Measurements from ENCODE around the gene ASTN1.

Gene ASTN1

DNA sequence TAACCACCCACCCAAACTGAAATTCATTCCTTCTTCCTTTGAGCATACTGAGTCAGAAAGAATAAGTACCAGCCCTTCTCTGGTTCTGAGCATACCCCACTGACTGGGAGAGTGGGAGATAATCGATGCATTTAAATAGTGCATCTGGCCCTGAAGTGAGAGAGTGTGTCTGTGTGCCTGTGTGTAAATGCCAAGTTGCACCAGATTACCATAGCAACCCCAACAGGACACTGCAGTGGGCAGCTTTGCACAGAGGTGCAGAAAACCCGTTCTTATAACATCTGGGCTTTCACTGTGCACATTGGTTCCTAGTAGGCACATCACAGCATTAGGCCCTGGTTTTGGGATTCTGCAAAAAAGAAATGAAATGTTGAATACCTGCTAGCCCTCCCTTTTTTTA is 2.3 kb downstream of the ASTN1 start:
- no peak for DNase-seq

DNA sequence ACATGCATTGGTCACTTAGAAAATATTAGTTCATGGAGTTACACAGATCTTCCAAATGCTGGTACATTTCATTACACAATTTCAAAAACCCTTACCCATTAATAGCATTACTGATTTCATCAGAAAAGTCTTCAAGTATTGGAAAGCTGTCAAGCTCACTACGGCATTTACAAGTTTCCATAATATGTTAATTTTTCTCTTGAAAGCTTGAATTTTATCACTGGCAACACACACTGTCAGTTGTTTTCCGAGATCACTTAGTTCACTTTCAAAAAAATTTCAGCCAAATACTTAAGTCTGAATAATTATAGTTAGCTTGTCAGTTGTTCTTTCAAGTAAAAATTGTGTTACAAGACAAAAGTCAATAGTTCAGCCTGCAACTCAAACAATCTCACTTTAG is 18.0 kb downstream of the ASTN1 start:
- no peak for DNase-seq

DNA sequence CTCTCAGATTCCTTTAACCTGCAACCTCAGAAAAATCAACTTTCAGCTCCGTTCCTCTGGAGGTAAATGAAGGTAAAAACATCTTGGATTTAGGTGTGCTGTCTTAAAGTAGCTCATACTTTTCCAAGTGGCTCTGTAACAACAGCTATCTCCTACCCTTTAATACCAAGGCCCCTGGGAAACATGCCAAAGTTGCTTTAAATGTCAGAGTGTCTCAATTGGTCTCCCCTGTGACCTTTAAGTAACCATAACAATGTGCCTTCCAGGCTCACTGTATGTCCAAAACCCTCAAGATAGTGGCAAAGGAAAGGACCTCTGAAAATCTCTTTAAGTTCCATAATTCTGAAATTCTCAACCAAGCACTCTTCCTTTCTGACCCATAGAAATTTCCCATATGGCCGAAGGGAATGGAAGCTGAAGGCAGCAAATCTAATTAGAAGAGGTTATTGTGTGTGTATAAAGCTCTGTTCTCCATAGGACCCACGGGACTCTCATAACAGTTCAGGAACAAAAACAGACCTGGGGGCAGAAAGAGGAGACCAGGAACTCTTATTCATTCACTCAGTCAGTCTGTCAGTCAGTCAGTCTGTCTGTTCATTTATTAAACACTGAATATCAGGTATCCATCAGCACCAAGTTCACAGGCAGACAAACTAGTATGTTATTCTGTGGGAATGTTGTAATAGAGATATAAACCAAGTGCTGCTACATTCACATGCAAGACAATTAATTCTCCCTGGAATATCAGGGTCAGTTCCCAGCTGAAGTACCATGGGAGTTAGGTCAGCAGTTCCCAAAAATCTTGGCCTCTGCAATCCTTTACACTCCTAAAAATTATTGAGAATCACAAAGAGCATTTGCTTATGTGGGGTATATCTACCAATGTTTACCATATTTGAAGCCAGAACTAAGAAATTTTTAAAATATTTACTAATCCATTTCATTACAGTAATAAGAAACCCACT is 19.1 kb downstream of the ASTN1 start:
- no peak for DNase-seq

DNA sequence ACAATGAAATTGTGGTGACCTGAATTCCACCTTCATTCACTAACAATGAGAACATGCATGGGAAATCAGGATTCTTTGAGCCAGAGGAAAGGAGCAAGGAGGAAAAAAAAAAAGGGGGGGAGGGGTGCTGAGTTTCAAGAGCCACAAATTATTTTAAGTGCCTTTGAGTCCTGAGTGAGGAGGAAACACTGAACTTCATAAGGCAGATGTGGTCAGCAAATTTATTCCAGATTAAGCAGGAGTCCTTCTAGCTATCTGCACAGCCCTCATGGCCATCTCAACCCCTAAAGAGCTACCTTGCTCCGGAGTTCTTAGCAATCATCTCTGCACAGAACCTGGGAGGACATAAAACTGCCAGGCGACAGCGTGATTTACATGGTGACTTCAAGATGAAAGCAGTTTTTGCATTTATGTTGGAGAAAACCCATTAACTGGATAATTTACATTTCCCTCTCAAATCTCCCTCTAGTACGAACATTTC is 21.7 kb downstream of the ASTN1 start:
- no peak for DNase-seq

DNA sequence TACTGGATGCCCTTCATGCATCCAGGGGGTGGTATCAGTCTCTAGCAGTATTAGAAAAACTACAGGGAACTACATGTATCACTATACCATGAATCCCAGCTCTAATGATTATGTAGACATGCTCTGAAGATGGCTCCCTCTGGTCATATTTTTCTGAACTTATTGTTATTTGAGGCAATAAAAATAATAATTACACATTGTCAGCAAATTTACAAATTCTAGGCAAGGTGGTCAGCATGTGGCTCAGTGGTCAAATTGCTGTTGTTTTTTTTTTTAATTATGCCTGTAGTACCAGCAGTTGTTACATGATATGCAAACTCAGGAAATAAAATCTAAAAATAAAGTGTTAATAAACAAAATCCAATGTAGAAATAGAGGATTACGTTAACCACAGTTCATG is 22.5 kb downstream of the ASTN1 start:
- no peak for DNase-seq

DNA sequence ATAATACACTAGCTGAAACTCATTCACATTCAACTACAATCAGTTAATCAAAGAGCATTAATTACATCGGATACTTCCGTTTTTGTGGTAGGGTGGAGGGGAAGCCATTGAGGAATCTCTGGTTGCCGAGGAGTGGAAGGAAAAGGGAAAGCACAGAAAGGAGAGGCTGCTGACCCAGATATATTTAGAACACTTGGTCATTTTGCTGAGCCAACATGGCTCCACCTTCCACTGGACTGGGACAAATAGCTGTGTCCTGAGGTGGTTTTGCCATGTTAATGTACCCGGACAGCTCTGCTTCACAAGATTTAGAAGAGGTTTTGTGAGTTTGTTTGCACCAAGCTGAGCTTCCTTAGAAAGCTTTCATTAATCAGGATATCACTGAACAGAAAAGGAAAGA is 26.2 kb downstream of the ASTN1 start:
- DNase-seq: no peak

DNA sequence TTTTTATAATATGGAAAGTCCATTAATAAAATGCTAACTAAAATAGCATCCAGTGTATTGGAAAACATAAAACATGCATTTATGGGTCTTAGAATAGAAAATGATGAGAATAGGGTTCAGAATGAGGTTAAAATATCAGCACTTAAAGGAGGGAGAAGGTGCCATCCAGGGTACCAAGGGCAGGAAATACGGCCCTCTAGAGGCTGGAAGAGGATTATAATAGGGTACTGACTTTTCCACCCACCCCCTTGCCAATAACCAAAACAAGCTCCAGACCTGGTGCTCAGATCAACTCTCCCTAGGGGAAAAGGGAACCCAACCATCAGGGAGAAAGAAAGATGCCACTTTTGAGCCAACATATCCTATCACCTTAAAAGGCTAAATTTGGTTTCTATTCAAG is 26.7 kb downstream of the ASTN1 start:
- no peak for DNase-seq

DNA sequence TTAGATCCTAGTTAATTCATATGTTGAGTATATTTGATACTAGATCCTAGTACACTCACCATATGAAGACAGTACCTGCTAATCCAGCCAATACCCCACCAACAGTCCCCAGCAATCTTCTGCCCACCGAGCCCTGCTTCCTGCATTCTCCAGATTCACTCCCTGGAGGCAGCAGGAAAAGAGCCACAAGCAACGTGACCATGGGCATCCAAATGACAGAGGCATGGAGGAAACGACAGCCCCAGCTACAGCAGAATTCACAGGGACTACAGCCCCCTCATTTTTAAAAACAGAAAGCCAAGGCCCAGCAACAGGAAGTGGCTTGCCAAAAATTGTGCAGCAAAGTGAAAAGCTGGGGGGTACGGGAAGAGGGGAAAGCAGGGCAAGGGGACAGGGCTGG is 29.3 kb downstream of the ASTN1 start:
- no peak for DNase-seq

DNA sequence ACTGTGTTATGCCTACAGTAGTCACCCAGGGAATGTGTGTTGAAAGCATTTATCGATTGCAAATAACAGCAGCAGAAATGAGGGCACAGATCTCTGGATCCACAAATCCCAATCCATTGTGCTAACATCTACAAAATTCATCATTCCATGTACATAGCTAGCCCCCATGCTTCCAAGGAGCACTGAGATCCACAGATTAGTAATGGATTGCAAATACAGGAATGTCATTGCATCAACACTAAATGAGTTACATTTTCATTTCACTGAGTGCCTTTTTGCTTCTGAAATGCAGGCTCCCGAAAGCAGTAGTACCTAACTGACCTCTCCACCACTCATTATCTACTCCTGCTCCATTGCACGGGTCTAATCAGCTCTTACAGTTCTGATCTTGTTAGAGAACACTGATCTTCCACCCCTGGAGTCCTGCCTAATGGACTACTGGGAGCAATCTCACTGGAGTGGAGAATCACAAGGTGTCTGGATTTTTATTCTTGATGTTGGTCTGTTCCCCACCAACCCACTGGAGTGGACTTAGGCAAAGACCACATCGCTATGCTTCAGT is 30.5 kb downstream of the ASTN1 start:
- no peak for DNase-seq

DNA sequence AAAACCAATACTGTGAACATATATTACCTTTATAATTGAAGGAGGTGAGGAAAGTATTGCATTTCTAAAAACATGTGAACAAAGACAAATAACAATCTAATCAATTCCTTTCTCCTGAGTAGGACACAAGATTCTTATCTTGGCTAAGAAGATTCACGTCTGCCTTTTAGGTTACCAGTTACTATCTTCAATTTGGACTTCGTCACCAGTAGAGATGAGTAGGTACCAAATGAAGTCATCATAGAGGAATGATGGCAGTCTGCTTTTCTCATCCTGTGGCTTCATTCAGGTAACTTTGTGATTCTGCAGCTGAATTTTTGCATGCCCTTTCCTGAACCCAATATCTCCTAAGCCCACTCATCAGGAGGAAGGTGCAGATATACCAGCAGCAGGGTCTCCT is 32.4 kb downstream of the ASTN1 start:
- DNase-seq: no peak

DNA sequence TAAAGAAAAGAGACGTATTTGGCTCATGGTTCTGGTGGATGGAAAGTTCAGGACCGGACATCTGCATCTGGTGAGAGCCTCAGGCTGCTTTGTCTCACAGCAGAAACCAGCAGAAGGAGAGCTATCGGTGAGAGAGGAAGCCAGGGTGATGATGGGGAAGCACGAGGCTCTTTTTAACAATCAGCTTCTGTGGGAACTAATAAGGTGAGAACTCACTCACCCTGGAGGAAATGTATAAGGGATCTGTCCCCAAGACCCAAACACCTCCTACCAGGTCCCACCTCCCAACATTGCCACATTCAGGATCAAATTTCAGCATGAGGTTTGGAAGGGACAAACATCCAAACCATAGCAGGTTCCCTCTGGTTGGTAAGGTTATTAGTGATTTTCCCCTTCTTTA is 32.8 kb downstream of the ASTN1 start:
- DNase-seq: no peak

DNA sequence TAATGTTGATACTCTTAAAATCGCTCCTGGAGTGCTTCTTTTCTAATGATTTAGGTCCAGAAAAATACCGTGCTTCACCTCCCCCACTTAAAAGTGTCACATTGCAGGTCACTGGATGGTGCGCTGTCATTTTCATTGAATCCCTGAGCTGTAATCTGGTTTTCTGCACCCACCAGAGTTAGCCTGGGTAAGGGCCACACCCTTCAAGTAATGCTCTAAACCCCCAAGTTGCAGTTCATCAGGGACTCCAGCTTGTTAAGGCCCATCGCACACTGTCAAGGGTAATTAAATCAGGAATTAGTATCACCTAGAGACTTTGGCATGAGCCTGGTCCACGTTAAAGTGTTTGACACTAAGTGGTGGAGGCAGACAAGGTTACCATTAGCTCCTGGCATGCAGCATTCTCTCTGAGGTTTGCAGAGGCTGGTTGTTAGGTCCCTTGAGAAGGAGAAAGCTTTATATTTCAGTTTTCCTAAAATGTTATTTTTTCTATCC is 34.0 kb downstream of the ASTN1 start:
- no peak for DNase-seq

DNA sequence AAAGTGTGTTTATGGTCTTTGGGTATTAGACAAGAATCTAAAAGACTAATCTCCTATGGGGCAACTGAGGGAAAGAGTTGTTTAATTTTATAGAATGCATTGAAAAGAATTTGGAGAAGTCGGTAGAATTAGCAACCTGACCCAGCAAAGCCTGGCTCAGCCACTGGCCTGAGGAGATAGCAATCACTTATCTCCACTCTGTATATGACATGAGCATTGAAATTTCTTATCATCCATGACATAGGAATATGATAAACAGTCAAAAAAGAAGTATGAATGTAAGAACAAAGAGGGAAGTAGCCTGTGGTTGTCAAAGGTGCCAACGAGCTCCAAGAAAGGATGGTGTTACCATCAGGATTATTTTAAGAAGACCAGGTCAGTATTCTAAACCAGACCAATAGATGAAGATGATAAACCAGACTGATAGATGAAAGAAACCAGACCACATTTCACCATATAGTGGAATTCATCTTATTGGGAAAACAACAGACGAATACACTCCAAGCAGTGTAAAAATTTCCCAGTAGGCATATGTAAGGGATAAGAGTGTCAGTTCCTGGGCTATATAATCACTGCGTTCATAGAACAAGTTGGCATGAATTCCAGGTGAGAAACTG is 35.7 kb downstream of the ASTN1 start:
- DNase-seq: no peak

DNA sequence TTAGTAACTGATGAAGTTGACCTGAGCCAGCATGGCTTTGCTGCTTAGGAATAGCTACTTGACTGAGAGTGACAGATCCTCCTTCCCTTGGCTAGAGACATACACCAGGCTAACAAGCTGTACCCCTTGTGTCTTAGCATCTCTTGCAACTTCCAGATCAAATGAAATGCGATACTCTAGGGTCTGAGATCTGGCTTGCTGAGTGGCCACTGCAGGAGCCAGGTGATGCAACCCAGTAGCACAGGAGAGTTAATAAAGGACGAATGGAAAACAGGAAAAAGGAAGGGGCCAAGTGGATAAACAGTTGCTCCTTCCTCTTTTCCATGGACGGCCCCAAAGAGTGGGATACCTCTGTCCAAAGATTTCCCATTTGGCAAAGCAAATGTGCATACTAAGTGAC is 38.2 kb downstream of the ASTN1 start:
- no peak for DNase-seq

DNA sequence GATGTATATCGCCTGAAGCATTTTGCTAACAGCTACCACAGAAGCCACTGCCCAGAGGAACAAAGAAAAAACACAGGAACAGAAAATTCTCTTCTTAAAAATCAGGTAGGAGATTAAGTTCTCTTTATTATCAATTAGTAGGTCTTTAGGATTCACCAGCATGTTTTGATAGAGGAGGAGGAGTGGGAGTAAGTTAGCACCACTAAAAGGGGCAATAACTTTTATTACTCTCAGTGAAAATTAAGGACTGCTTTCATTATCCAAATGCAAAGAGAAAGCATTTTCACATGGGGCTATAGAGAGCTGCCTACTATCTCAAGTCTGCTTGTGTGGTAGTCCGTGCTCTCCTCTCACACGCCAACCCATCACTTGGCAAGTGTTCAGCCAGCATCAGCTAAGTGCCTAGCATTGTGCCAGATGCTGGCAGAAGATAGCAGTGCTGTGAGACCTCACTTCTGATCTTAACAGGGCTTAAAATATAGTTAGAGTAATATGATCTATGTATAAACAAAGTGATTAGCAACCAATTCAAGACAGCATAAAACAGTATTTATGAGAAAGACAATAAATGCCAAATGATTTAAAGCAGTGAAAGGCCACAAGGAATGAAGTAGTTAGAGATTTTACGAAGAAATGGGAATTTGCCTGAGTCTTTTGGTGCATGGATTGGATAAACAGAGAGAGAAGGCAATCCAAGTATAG is 39.8 kb downstream of the ASTN1 start:
- no peak for DNase-seq

DNA sequence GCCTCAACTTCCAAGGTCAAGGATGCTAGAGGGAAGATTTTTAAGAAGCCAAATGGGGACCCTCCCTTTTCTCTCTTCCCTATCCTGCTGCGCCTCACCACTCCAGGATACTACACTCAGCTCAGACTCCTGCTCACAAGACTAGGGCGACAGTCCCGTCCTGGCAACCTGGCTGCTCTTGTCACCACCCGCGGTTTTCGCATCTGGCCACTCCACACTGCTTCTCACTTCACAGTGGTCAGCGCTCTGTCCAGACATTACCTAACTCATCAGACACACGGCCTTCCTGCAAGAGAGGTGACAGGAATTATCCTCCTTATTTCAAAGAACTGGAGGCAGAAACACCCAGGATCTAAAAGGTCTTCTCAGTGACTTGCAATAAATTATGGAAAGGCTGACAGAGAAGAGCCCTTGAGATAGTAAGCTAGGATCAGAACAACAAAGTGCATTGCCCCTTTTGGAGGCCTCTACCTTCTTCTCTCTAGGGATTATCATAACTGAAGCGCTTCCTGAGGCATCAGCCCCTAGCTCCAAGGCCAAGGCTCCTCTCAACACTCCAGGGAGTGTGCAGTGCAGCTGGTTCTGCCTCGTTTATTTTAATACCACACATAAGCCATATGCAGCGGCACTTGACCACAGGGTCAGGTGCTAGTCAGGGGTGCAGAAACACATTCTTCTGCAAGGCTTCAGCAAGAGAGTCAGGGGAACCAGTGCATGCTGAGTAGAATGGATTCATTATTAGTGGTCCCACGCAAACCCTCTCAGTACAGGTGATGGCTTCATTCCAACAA is 41.9 kb downstream of the ASTN1 start:
- DNase-seq: no peak

DNA sequence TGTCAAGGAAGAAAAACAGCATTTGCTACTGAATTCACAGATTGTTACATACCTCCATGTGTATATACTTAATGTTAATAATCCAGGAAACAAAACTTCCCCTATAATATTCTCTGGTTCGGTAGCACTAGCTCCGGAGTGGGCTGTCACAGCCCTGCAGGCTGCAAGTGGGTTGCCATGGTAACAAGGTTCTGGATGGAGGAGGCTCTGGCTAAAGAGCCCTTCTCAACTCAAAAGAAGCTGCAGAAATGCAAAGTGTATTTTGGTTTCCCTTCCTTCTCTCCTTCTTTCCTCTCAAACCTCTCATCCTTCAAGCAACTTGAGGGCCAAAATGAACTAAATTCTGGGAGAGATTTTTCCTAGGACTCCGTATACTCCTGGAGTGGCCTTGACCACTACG is 45.2 kb downstream of the ASTN1 start:
- DNase-seq: no peak

DNA sequence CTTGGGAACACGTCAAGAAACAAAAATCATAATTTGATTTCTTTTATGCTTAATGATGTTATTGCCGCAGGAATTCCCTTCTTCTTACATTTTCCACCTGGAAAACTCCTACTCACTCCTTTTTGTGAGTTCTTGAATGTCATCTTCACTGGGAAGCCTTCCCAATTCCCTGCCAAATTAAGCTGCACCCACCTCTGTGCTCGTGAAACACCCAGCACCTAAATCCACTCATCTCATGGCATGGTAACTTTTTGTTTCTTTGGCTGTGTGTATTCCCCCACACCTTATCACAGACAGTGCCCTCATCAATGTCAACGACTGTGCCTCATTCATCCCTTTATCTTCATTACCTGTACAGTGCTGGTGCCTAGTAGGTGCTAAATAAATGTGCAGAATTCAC is 45.6 kb downstream of the ASTN1 start:
- DNase-seq: no peak

DNA sequence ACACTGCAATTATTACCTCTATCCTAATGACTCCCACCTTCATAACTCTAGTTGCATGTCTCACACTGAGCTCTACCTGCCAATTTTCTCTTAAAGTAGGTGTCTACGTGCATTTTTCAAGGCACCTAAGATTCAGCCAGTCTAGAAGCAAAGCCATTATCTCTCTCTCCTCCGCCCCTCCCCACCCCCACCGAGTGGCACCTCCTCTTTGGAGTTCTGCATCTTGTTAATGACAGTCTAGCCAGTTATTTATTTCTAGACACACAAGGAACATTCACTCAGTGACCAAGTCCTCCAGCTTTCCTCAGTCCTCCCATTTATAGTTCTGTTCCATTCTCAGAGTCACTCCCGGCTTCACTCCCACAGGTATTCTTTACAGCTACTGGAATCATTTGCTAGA is 47.6 kb downstream of the ASTN1 start:
- no peak for DNase-seq

DNA sequence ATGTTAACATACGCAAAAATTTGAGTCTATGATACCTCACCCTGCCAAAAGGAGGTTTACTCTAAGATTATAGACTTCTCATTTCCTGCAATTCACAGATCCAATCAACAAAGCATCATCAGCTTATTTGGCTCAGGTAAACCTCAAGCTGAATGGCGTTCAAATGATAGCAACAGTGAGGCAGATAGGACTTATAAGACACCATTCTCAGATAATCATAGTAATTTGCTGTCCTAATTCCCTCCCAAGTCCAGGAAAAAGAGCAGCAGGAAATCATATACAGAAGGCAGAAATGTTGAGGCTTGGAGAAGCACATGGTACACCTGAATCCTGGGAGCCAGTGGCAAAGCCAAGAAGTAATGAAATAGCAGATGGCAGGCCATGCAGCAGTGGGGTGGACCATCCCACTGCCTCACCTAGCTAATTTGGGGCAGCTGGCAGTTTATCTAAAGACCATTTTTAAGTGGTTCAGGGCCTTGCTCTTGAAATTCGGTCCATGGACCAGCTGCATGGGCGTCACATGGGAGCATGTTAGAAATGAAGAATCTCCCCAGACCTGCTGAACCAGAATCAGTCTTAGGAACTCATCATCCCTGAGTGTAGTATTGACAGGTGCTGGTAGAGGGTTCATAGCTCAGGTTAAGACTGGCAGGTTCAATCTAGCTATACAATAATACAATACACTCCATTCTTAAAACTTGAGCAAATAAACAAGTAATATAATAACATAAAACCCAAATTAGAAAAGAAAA is 57.7 kb downstream of the ASTN1 start:
- no peak for DNase-seq

DNA sequence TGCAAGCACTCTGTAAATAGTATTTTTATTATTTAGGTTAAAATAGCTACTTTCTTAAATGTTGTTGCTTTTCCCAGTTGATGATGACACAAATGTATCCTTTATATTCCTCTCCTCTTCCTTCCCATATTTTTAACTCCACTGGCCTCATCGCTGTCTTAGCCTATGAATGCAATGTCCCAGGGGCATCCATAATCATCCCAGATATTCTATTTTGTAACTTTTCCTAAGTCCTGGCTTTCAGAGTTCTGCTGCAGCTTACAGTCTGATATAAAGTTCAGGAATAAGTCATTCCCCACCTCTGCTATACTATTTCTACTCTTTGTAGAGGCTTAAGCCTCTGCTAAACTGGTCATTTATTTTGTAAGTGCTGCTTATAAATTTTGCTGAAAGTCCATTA is 58.3 kb downstream of the ASTN1 start:
- DNase-seq: no peak
